Activated T-cell treated with anti-CD3 and anti-CD28 coated beads, Interleukin-2, amount 50 U/mL, for 4 hours (primary cell): ENCODE data around the gene EHMT1. TPM values are rescaled to one million over a fixed set of nuclear protein-coding genes. Genes with fewer than 3 reads are reported as not detected.

Experiments used
- ATAC-seq, 2 donors: fragments of 200-7000 bp; cut with Tn5 transposase; one replicate each; pipeline ENCODE4 v1.10.0; 2021
- DNase-seq: peaks from one replicate; pipeline ENCODE4 v3.0.0-alpha.2; 2020
- H3K27me3 Mint-ChIP-seq: one replicate; pipeline ENCODE4 v1.8.0; 2021; ENCODE audit warnings: low read depth, mixed read lengths
- H3K36me3 Mint-ChIP-seq: one replicate; pipeline ENCODE4 v1.8.0; 2022; ENCODE audit warnings: mixed read lengths; ENCODE audit not compliant: insufficient read depth
- H3K4me1 Mint-ChIP-seq: one replicate; pipeline ENCODE4 v1.8.0; 2021; ENCODE audit warnings: low read depth, mixed read lengths
- H3K4me3 Mint-ChIP-seq: one replicate; pipeline ENCODE4 v1.8.0; 2021; ENCODE audit warnings: mild to moderate bottlenecking, moderate library complexity, mixed read lengths
- H3K9me3 Mint-ChIP-seq: one replicate; pipeline ENCODE4 v1.8.0; 2021; ENCODE audit warnings: mixed read lengths
- total RNA-seq, 3 donors: library from RNA; stranded (reverse); gene quantifications; one replicate each; pipeline ENCODE4 v1.2.1, GENCODE V29; 2021

EHMT1 gene
- total RNA-seq, 3 donors from 2014 or later, result 76.6 to 79.1 (median 78.1) TPM

- no peak for DNase-seq
- H3K27me3 Mint-ChIP-seq, result no peaks in the 10 kb centered on the region
- no peak for ATAC-seq
- no peaks in the 10 kb centered on the region for H3K9me3 Mint-ChIP-seq
- no peaks in the 10 kb centered on the region for H3K36me3 Mint-ChIP-seq
- peaks cover 20% of the 10 kb centered on the region for H3K4me1 Mint-ChIP-seq
- peak overlapping the region; percentile 56 for H3K4me3 Mint-ChIP-seq
Observed at GRCh38 chr9:137604345-137605086, 14.3 kb upstream of the EHMT1 start.

GRCh38 chr9:137605121-137606004 lies 13.4 kb upstream of the EHMT1 start, which contains the start of gene ARRDC1:
TSS of gene ARRDC1 (plus strand) at chr9:137605686. CDS start at chr9:137605718, 32 bp downstream.
- Mint-ChIP-seq H3K4me1 (peaks cover 20% of the 10 kb centered on the region), H3K27me3 (no peaks in the 10 kb centered on the region), H3K36me3 (no peaks in the 10 kb centered on the region), H3K4me3 (peak within 1 kb of the TSS; percentile 84), H3K9me3 (no peaks in the 10 kb centered on the region)
- peak; percentile 92 to 95 for ATAC-seq
- peak; percentile 94 for DNase-seq

GRCh38 chr9:137606005-137606621 lies 12.7 kb upstream of the EHMT1 start:
- H3K36me3 Mint-ChIP-seq, result no peaks in the 10 kb centered on the region
- H3K9me3 Mint-ChIP-seq, result no peaks in the 10 kb centered on the region
- H3K4me3 Mint-ChIP-seq, result peak overlapping the region; percentile 84
- ATAC-seq (peak; percentile 9 to 15), DNase-seq (no peak)
- H3K4me1 Mint-ChIP-seq, result peaks cover 22% of the 10 kb centered on the region
- H3K27me3 Mint-ChIP-seq, result no peaks in the 10 kb centered on the region

GRCh38 chr9:137606734-137607138 lies 12.1 kb upstream of the EHMT1 start:
- ATAC-seq (no peak), DNase-seq (no peak)
- Mint-ChIP-seq H3K4me3 (peak overlapping the region; percentile 84), H3K36me3 (no peaks in the 10 kb centered on the region), H3K27me3 (no peaks in the 10 kb centered on the region), H3K9me3 (no peaks in the 10 kb centered on the region), H3K4me1 (peaks cover 28% of the 10 kb centered on the region)

GRCh38 chr9:137607141-137607857 lies 11.5 kb upstream of the EHMT1 start:
- H3K9me3 Mint-ChIP-seq, result no peaks in the 10 kb centered on the region
- DNase-seq, result no peak
- H3K4me1 Mint-ChIP-seq, result peaks cover 33% of the 10 kb centered on the region
- ATAC-seq, result no peak
- peak overlapping the region; percentile 84 for H3K4me3 Mint-ChIP-seq
- H3K36me3 Mint-ChIP-seq, result no peaks in the 10 kb centered on the region
- H3K27me3 Mint-ChIP-seq, result no peaks in the 10 kb centered on the region

GRCh38 chr9:137610944-137611343 lies 7.9 kb upstream of the EHMT1 start:
- Mint-ChIP-seq H3K36me3 (no peaks in the 10 kb centered on the region), H3K27me3 (no peaks in the 10 kb centered on the region), H3K4me3 (no peak overlapping the region), H3K4me1 (peaks cover 39% of the 10 kb centered on the region), H3K9me3 (no peaks in the 10 kb centered on the region)
- ATAC-seq, result no peak
- no peak for DNase-seq

- H3K36me3 Mint-ChIP-seq, result no peaks in the 10 kb centered on the region
- ATAC-seq (peak; percentile 75 to 82), DNase-seq (peak; percentile 37)
- H3K27me3 Mint-ChIP-seq, result no peaks in the 10 kb centered on the region
- peaks cover 33% of the 10 kb centered on the region for H3K4me1 Mint-ChIP-seq
- H3K4me3 Mint-ChIP-seq, result no peak overlapping the region
- H3K9me3 Mint-ChIP-seq, result no peaks in the 10 kb centered on the region
Observed at GRCh38 chr9:137611623-137612609, 6.9 kb upstream of the EHMT1 start.

GRCh38 chr9:137612741-137613142 lies 6.1 kb upstream of the EHMT1 start:
- no peaks in the 10 kb centered on the region for H3K27me3 Mint-ChIP-seq
- DNase-seq (no peak), ATAC-seq (no peak)
- H3K9me3 Mint-ChIP-seq, result no peaks in the 10 kb centered on the region
- H3K4me1 Mint-ChIP-seq, result peaks cover 31% of the 10 kb centered on the region
- H3K36me3 Mint-ChIP-seq, result no peaks in the 10 kb centered on the region
- H3K4me3 Mint-ChIP-seq, result no peak overlapping the region

- DNase-seq (no peak), ATAC-seq (no peak)
- H3K27me3 Mint-ChIP-seq, result no peaks in the 10 kb centered on the region
- peaks cover 3% of the 10 kb centered on the region for H3K36me3 Mint-ChIP-seq
- H3K9me3 Mint-ChIP-seq, result no peaks in the 10 kb centered on the region
- H3K4me1 Mint-ChIP-seq, result peaks cover 35% of the 10 kb centered on the region
- no peak overlapping the region for H3K4me3 Mint-ChIP-seq
Observed at GRCh38 chr9:137613259-137613658, 5.5 kb upstream of the EHMT1 start.

- H3K4me3 Mint-ChIP-seq, result no peak overlapping the region
- DNase-seq (no peak), ATAC-seq (no peak)
- peaks cover 32% of the 10 kb centered on the region for H3K4me1 Mint-ChIP-seq
- no peaks in the 10 kb centered on the region for H3K9me3 Mint-ChIP-seq
- no peaks in the 10 kb centered on the region for H3K27me3 Mint-ChIP-seq
- H3K36me3 Mint-ChIP-seq, result peaks cover 3% of the 10 kb centered on the region
Observed at GRCh38 chr9:137613738-137614523, 4.9 kb upstream of the EHMT1 start.

- DNase-seq, result no peak
- no peak overlapping the region for H3K4me3 Mint-ChIP-seq
- H3K27me3 Mint-ChIP-seq, result no peaks in the 10 kb centered on the region
- ATAC-seq, result no peak
- H3K9me3 Mint-ChIP-seq, result no peaks in the 10 kb centered on the region
- peaks cover 36% of the 10 kb centered on the region for H3K4me1 Mint-ChIP-seq
- H3K36me3 Mint-ChIP-seq, result peaks cover 3% of the 10 kb centered on the region
Observed at GRCh38 chr9:137614631-137615386, 4.0 kb upstream of the EHMT1 start.

- peaks cover 40% of the 10 kb centered on the region for H3K4me1 Mint-ChIP-seq
- H3K36me3 Mint-ChIP-seq, result peaks cover 3% of the 10 kb centered on the region
- no peak overlapping the region for H3K4me3 Mint-ChIP-seq
- H3K27me3 Mint-ChIP-seq, result no peaks in the 10 kb centered on the region
- ATAC-seq (no peak), DNase-seq (no peak)
- no peaks in the 10 kb centered on the region for H3K9me3 Mint-ChIP-seq
Observed at GRCh38 chr9:137615387-137615871, 3.4 kb upstream of the EHMT1 start.
